ENCODE results near the gene CCDC88A.
"Not testable (repeated sequence)": the region's sequence is repeated elsewhere in the genome, so short reads cannot be mapped to it uniquely, and the experiment has no call there.

The CCDC88A gene

GRCh38 chr2:55421326-55421725, 1.7 kb upstream of the CCDC88A start:
- no peak for DNase-seq (ENCODE audit: low spot score)

- no peak for DNase-seq (ENCODE audit: low spot score)
Measured at GRCh38 chr2:55420871-55421270, 1.2 kb upstream of the CCDC88A start.

GRCh38 chr2:55420439-55420725, 726 bp upstream of the CCDC88A start:
- no peak for DNase-seq (ENCODE audit: low spot score)

GRCh38 chr2:55419233-55419678, 400 bp downstream of the CCDC88A start:
- DNase-seq (ENCODE audit: low spot score), result no peak

GRCh38 chr2:55418512-55419232, 984 bp downstream of the CCDC88A start:
- DNase-seq (ENCODE audit: low spot score), result no peak

- DNase-seq (ENCODE audit: low spot score), result no peak
Measured at GRCh38 chr2:55418072-55418471, 1.6 kb downstream of the CCDC88A start.

- DNase-seq (ENCODE audit: low spot score), result no peak
Measured at GRCh38 chr2:55416786-55417568, 2.7 kb downstream of the CCDC88A start.

- no peak for DNase-seq (ENCODE audit: low spot score)
Measured at GRCh38 chr2:55415300-55415699, 4.4 kb downstream of the CCDC88A start.

- no peak for DNase-seq (ENCODE audit: low spot score)
Measured at GRCh38 chr2:55408918-55409868, 10.5 kb downstream of the CCDC88A start.

- DNase-seq (ENCODE audit: low spot score), result no peak
Measured at GRCh38 chr2:55408098-55408882, 11.4 kb downstream of the CCDC88A start.

GRCh38 chr2:55405116-55405515, 14.5 kb downstream of the CCDC88A start:
- no peak for DNase-seq (ENCODE audit: low spot score)

- no peak for DNase-seq (ENCODE audit: low spot score)
Measured at GRCh38 chr2:55403256-55403998, 16.2 kb downstream of the CCDC88A start.

GRCh38 chr2:55401124-55401523, 18.5 kb downstream of the CCDC88A start:
- no peak for DNase-seq (ENCODE audit: low spot score)

- DNase-seq (ENCODE audit: low spot score), result no peak
Measured at GRCh38 chr2:55400332-55400731, 19.3 kb downstream of the CCDC88A start.

GRCh38 chr2:55399815-55400214, 19.8 kb downstream of the CCDC88A start:
- DNase-seq (ENCODE audit: low spot score), result no peak

- no peak for DNase-seq (ENCODE audit: low spot score)
Measured at GRCh38 chr2:55395724-55396605, 23.7 kb downstream of the CCDC88A start.

GRCh38 chr2:55391615-55392242, 27.9 kb downstream of the CCDC88A start:
- DNase-seq (ENCODE audit: low spot score), result no peak

- no peak for DNase-seq (ENCODE audit: low spot score)
Measured at GRCh38 chr2:55391155-55391554, 28.5 kb downstream of the CCDC88A start.

- not testable (repeated sequence) for DNase-seq (ENCODE audit: low spot score)
Measured at GRCh38 chr2:55385516-55385915, 34.1 kb downstream of the CCDC88A start.
